B cell (primary cell): ENCODE measurements around the gene PIK3CA.

ENCODE experiments used
- CTCF ChIP-seq: fragments of 200-600 bp; IDR thresholded peaks from one replicate; pipeline ENCODE4 v1.8.0; 2022; ENCODE audit warnings: antibody characterized with exemption, mild to moderate bottlenecking
- EZH2 ChIP-seq: IDR thresholded peaks from 2 replicates; pipeline ENCODE4 v1.6.1; 2012; ENCODE audit warnings: borderline replicate concordance, low read depth, mild to moderate bottlenecking, moderate library complexity, low read length; ENCODE audit not compliant: insufficient read depth, poor library complexity, severe bottlenecking

- TF ChIP-seq EZH2, result no peak
- no peak for TF ChIP-seq CTCF
Observed at GRCh38 chr3:179196700-179197099, 48.5 kb downstream of the PIK3CA start.
